Anterior cingulate cortex (tissue), 58 donors: ENCODE data around the gene SRSF4.
A peak's percentile ranks its signal among the peaks of the same experiment; 100 is the strongest.
"Not testable (repeated sequence)": the region's sequence is repeated elsewhere in the genome, so short reads cannot be mapped to it uniquely, and the experiment has no call there.

Experiments
- DNase-seq, 58 donors: peaks; one replicate each; lab custom pipeline; 2025; lab: John Stamatoyannopoulos, UW

SRSF4 gene

GRCh38 chr1:29126198-29126597 is 55.5 kb downstream of the SRSF4 start:
- DNase-seq: no peak

GRCh38 chr1:29125788-29126187 is 55.9 kb downstream of the SRSF4 start:
- DNase-seq: no peak

GRCh38 chr1:29125237-29125641 is 56.5 kb downstream of the SRSF4 start:
- no peak for DNase-seq

GRCh38 chr1:29124366-29125236 is 57.1 kb downstream of the SRSF4 start:
- DNase-seq: peak in 1 of 58 donors; percentile 5

- no peak for DNase-seq
Observed at GRCh38 chr1:29123887-29124365, 57.8 kb downstream of the SRSF4 start, which contains the start of gene TMEM200B. Gene TMEM200B, minus strand, starts transcription at chr1:29123903. Its CDS starts 2,075 bp downstream, at chr1:29121828.

- DNase-seq: no peak
Observed at GRCh38 chr1:29123053-29123886, 58.4 kb downstream of the SRSF4 start.

GRCh38 chr1:29122682-29123052 is 59.0 kb downstream of the SRSF4 start:
- no peak for DNase-seq

GRCh38 chr1:29121936-29122681 is 59.6 kb downstream of the SRSF4 start:
- DNase-seq: peak in 1 of 58 donors; percentile 10

GRCh38 chr1:29121516-29121935 is 60.2 kb downstream of the SRSF4 start:
- DNase-seq: no peak

GRCh38 chr1:29120947-29121485 is 60.7 kb downstream of the SRSF4 start:
- DNase-seq: no peak

GRCh38 chr1:29120367-29120766 is 61.3 kb downstream of the SRSF4 start:
- DNase-seq: no peak

GRCh38 chr1:29119121-29119929 is 62.4 kb downstream of the SRSF4 start:
- DNase-seq: no peak

- DNase-seq: no peak
Observed at GRCh38 chr1:29117381-29117780, 64.3 kb downstream of the SRSF4 start.

- no peak for DNase-seq
Observed at GRCh38 chr1:29114654-29115053, 67.0 kb downstream of the SRSF4 start.

- DNase-seq: no peak
Observed at GRCh38 chr1:29113413-29114117, 68.1 kb downstream of the SRSF4 start.

GRCh38 chr1:29112705-29113412 is 68.8 kb downstream of the SRSF4 start:
- no peak for DNase-seq

- not testable (repeated sequence) for DNase-seq
Observed at GRCh38 chr1:29108041-29108440, 73.7 kb downstream of the SRSF4 start.

GRCh38 chr1:29105822-29106221 is 75.9 kb downstream of the SRSF4 start:
- DNase-seq: no peak
